WTC11 (cell line): ENCODE results near the gene PGPEP1. TPM values are rescaled to one million over a fixed set of nuclear protein-coding genes. Genes with fewer than 3 reads are reported as not detected.

Source experiments
- ATAC-seq: fragments of 200-7000 bp; cut with Tn5 transposase; 2 replicates; pipeline ENCODE4 v1.10.0; 2021; ENCODE audit warnings: mild to moderate bottlenecking, moderate library complexity
- CTCF ChIA-PET: fragments of 300-600 bp; sonication (Branson Sonifier 250); formaldehyde crosslinking; loops from one replicate; lab custom pipeline; 2021; ENCODE audit warnings: antibody characterized with exemption; lab: Charles Lee
- POLR2A ChIA-PET: fragments of 350-600 bp; sonication (Branson Sonifier 250); formaldehyde crosslinking; loops from one replicate; lab custom pipeline; 2021; ENCODE audit warnings: antibody characterized with exemption; lab: Charles Lee
- DNase-seq: peaks from one replicate; pipeline ENCODE4 v3.0.0; 2021; ENCODE audit warnings: low spot score
- H3K27ac Mint-ChIP-seq: 2 replicates; pipeline ENCODE4 v1.8.0; 2021; ENCODE audit warnings: mixed read lengths
- H3K27me3 Mint-ChIP-seq: 2 replicates; pipeline ENCODE4 v1.8.0; 2021; ENCODE audit warnings: low read depth, mild to moderate bottlenecking, moderate library complexity, mixed read lengths
- H3K36me3 Mint-ChIP-seq: 2 replicates; pipeline ENCODE4 v1.8.0; 2021; ENCODE audit warnings: mixed read lengths
- H3K4me1 Mint-ChIP-seq: 2 replicates; pipeline ENCODE4 v1.8.0; 2022; ENCODE audit warnings: mixed read lengths
- H3K4me3 Mint-ChIP-seq: 2 replicates; pipeline ENCODE4 v1.8.0; 2021; ENCODE audit warnings: mild to moderate bottlenecking, moderate library complexity, mixed read lengths
- H3K9me3 Mint-ChIP-seq: 2 replicates; pipeline ENCODE4 v1.8.0; 2021; ENCODE audit warnings: mixed read lengths
- CREM ChIP-seq: sonication (generic); formaldehyde crosslinking; IDR thresholded peaks from 2 replicates; pipeline ENCODE4 v1.8.1; 2022; ENCODE audit warnings: mild to moderate bottlenecking, missing genetic modification reagents, moderate library complexity
- EMX1 ChIP-seq: fragments of 250-450 bp; sonication (Bioruptor Pico); IDR thresholded peaks from 2 replicates; pipeline ENCODE4 v1.8.0; 2021; ENCODE audit warnings: mild to moderate bottlenecking
- FOXK1 ChIP-seq: sonication (generic); formaldehyde crosslinking; IDR thresholded peaks from 2 replicates; pipeline ENCODE4 v1.8.0; 2022; ENCODE audit warnings: mild to moderate bottlenecking, moderate library complexity, missing genetic modification reagents
- GTF2I ChIP-seq: fragments of 250-450 bp; sonication (Bioruptor Pico); conservative IDR thresholded peaks from 2 replicates; pipeline ENCODE4 v1.4.0; 2021; ENCODE audit warnings: mild to moderate bottlenecking
- NR2C2 ChIP-seq: sonication (generic); formaldehyde crosslinking; IDR thresholded peaks from 2 replicates; pipeline ENCODE4 v1.8.0; 2022; ENCODE audit warnings: mild to moderate bottlenecking, missing genetic modification reagents
- PRRX2 ChIP-seq: fragments of 250-450 bp; sonication (Bioruptor Pico); IDR thresholded peaks from 2 replicates; pipeline ENCODE4 v1.8.0; 2021; ENCODE audit warnings: mild to moderate bottlenecking
- TEAD1 ChIP-seq: sonication (generic); formaldehyde crosslinking; IDR thresholded peaks from 2 replicates; pipeline ENCODE4 v1.8.0; 2022; ENCODE audit warnings: mild to moderate bottlenecking, missing genetic modification reagents
- TP53 ChIP-seq: sonication (generic); formaldehyde crosslinking; IDR thresholded peaks from 2 replicates; pipeline ENCODE4 v1.8.1; 2023; ENCODE audit warnings: mild to moderate bottlenecking, missing genetic modification reagents
- USF1 ChIP-seq: sonication (generic); formaldehyde crosslinking; IDR thresholded peaks from 2 replicates; pipeline ENCODE4 v1.8.0; 2022; ENCODE audit warnings: mild to moderate bottlenecking, missing genetic modification reagents
- USF2 ChIP-seq: sonication (generic); formaldehyde crosslinking; IDR thresholded peaks from 2 replicates; pipeline ENCODE4 v1.8.1; 2023; ENCODE audit warnings: mild to moderate bottlenecking, missing genetic modification reagents, moderate library complexity
- ZNF423 ChIP-seq: fragments of 250-450 bp; sonication (Bioruptor Pico); IDR thresholded peaks from 2 replicates; pipeline ENCODE4 v2.1.2; 2022; ENCODE audit warnings: mild to moderate bottlenecking, moderate library complexity
- ZNF425 ChIP-seq: fragments of 250-450 bp; sonication (Bioruptor Pico); conservative IDR thresholded peaks from 2 replicates; pipeline ENCODE4 v1.9.0; 2021; ENCODE audit warnings: mild to moderate bottlenecking
- total RNA-seq: library from RNA; stranded (reverse); gene quantifications from 3 replicates; pipeline ENCODE4 v1.2.3, GENCODE V29; 2021
- TF ChIP-seq, protein P1 (sequence below): sonication (generic); formaldehyde crosslinking; IDR thresholded peaks from 2 replicates; pipeline ENCODE4 v1.8.1; 2022; ENCODE audit warnings: low read depth, missing genetic modification reagents, borderline replicate concordance
- TF ChIP-seq, protein P2 (sequence below): sonication (generic); formaldehyde crosslinking; IDR thresholded peaks from 2 replicates; pipeline ENCODE4 v1.8.0; 2022; ENCODE audit warnings: missing genetic modification reagents
- TF ChIP-seq, protein P3 (sequence below): fragments of 250-450 bp; sonication (Bioruptor Pico); IDR thresholded peaks from 2 replicates; pipeline ENCODE4 v1.9.0; 2021; ENCODE audit warnings: moderate library complexity, mild to moderate bottlenecking, inconsistent platforms, borderline replicate concordance
- TF ChIP-seq, protein P4 (sequence below): sonication (generic); formaldehyde crosslinking; IDR thresholded peaks from 2 replicates; pipeline ENCODE4 v1.8.0; 2022; ENCODE audit warnings: mild to moderate bottlenecking, missing genetic modification reagents
- TF ChIP-seq, protein P5 (sequence below): fragments of 250-450 bp; sonication (Bioruptor Pico); IDR thresholded peaks from 2 replicates; pipeline ENCODE4 v1.8.0; 2021; ENCODE audit warnings: mild to moderate bottlenecking

The PGPEP1 gene
- total RNA-seq, 1 experiment from 2014 or later: 68.1 TPM

DNA sequence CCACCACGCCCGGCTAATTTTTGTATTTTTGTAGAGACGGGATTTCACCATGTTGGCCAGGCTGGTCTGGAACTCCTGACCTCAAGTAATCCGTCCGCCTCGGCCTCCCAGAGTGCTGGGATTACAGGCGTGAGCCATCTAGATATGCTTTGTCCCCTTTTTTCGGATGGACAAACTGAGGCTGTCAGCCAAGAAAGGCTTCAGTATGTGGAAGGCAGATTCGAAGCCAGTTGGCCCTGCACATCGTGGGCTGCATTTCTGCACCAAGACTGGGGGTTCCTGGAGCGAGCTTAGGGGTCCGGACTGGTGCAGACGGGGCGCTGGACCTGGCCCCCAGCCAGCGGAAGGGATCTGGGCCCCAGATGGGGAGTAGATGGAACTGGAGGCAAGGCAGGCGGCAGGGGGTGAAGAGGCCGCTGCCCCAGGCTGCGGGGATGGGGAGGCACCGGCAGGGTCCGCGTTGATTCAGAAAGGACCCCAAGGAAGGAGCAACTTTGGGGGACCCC, 49.3 kb upstream of the PGPEP1 start:
- Mint-ChIP-seq H3K27ac (peak overlapping the region; percentile 90), H3K4me1 (peaks cover 54% of the 10 kb centered on the region), H3K27me3 (peaks cover 6% of the 10 kb centered on the region), H3K36me3 (no peaks in the 10 kb centered on the region), H3K4me3 (peak overlapping the region; percentile 83), H3K9me3 (no peaks in the 10 kb centered on the region)
- TF ChIP-seq PRRX2: no peak
- no peak for TF ChIP-seq USF1 (CRISPR knock-in tag)
- TF ChIP-seq GTF2I (CRISPR knock-in tag): peak; percentile 61; the same call in 1 of the 2 replicates
- no peak for TF ChIP-seq ZNF425 (CRISPR knock-in tag)
- TF ChIP-seq NR2C2 (CRISPR knock-in tag): no peak
- no peak for TF ChIP-seq EMX1
- no peak for TF ChIP-seq USF2
- TF ChIP-seq, protein P1, sequence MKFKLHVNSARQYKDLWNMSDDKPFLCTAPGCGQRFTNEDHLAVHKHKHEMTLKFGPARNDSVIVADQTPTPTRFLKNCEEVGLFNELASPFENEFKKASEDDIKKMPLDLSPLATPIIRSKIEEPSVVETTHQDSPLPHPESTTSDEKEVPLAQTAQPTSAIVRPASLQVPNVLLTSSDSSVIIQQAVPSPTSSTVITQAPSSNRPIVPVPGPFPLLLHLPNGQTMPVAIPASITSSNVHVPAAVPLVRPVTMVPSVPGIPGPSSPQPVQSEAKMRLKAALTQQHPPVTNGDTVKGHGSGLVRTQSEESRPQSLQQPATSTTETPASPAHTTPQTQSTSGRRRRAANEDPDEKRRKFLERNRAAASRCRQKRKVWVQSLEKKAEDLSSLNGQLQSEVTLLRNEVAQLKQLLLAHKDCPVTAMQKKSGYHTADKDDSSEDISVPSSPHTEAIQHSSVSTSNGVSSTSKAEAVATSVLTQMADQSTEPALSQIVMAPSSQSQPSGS (CRISPR knock-in tag): no peak
- POLR2A ChIA-PET: interaction anchor here (2.9 to 3.1 kb wide), 2 partner anchors 11 to 31 kb away, joined by 17 to 200 read pairs; partner anchors contain the start of genes JUND and LSM4
- ATAC-seq (no peak), DNase-seq (no peak)
- CTCF ChIA-PET: interaction anchor here (2.7 to 3.5 kb wide), 2 partner anchors 13 to 38 kb away, joined by 35 to 102 read pairs; no protein-coding TSS in a partner anchor

DNA sequence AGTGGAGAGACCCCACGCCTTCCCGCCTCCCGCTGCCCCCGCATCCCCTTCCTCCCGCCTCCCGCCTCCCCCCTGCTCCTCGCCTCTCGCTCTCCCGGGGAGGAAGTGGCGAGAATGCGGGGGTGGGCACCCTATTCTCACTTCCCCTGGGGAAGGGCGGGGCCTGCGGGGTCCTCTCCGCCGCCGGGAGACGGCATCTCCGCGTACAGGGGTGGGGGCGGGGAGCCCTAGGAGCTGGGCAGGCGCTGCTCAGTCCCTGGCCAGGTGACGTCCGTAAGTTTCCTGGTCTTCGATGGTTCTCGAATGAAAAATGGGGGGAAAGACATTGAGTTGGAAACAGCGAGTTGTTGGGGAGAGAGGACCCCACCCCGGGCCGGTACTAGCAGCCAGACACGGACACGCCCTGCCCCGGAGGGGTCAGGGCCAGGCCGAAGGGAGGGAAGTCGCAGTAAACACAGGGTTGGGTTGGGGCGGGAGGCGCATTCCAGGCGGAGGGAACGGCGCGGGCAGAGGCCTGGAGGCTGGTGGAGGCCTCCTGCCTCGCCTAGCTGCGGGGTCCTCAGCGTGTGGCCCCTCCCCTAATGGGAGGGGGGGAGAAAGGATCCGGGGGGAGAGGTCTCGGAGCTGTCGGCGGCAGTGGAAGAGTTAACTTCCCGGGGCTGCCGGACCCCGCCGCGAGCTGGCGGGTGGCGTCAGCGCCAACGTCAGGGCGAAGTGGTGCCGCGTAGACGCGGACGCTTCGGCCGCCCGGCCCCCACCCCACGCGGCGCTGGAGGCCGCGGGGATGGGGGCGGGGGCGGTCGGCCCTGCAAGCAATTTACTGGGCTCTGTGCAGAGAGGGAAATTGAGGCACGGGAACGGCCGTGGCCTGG, 48.6 kb upstream of the PGPEP1 start:
- H3K27me3 Mint-ChIP-seq: peaks cover 3% of the 10 kb centered on the region; the same call in 1 of the 2 replicates
- no peaks in the 10 kb centered on the region for H3K36me3 Mint-ChIP-seq
- H3K27ac Mint-ChIP-seq: peak overlapping the region; percentile 99
- peak overlapping the region; percentile 83 for H3K4me3 Mint-ChIP-seq
- ATAC-seq (peak; percentile 14), DNase-seq (peak; percentile 73)
- H3K4me1 Mint-ChIP-seq: peaks cover 48% of the 10 kb centered on the region
- ChIA-PET POLR2A (interaction anchor here (1.0 to 3.1 kb wide), 8 partner anchors 12 to 94 kb away, joined by 3 to 200 read pairs (median 8); partner anchors contain the start of genes GDF15, JUND and LSM4), CTCF (interaction anchor here (0.7 to 3.5 kb wide), 16 partner anchors 10 to 354 kb away, joined by 3 to 102 read pairs (median 11); partner anchors contain the start of genes GDF15, JUND, LSM4 and SSBP4)
- no peaks in the 10 kb centered on the region for H3K9me3 Mint-ChIP-seq
- TF ChIP-seq TP53 (CRISPR knock-in tag) (no peak), CREM (CRISPR knock-in tag) (0 out of 2 replicates have a peak, but pooled peaks have one; percentile 71), FOXK1 (CRISPR knock-in tag) (peak; percentile 81), TEAD1 (CRISPR knock-in tag) (peak; percentile 25; the same call in 1 of the 2 replicates), EMX1 (no peak), ZNF423 (CRISPR knock-in tag) (peak; percentile 97)
- TF ChIP-seq, protein P2, sequence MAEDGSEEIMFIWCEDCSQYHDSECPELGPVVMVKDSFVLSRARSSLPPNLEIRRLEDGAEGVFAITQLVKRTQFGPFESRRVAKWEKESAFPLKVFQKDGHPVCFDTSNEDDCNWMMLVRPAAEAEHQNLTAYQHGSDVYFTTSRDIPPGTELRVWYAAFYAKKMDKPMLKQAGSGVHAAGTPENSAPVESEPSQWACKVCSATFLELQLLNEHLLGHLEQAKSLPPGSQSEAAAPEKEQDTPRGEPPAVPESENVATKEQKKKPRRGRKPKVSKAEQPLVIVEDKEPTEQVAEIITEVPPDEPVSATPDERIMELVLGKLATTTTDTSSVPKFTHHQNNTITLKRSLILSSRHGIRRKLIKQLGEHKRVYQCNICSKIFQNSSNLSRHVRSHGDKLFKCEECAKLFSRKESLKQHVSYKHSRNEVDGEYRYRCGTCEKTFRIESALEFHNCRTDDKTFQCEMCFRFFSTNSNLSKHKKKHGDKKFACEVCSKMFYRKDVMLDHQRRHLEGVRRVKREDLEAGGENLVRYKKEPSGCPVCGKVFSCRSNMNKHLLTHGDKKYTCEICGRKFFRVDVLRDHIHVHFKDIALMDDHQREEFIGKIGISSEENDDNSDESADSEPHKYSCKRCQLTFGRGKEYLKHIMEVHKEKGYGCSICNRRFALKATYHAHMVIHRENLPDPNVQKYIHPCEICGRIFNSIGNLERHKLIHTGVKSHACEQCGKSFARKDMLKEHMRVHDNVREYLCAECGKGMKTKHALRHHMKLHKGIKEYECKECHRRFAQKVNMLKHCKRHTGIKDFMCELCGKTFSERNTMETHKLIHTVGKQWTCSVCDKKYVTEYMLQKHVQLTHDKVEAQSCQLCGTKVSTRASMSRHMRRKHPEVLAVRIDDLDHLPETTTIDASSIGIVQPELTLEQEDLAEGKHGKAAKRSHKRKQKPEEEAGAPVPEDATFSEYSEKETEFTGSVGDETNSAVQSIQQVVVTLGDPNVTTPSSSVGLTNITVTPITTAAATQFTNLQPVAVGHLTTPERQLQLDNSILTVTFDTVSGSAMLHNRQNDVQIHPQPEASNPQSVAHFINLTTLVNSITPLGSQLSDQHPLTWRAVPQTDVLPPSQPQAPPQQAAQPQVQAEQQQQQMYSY (CRISPR knock-in tag): peak; percentile 3; the same call in 1 of the 2 replicates
- TF ChIP-seq, protein P3, sequence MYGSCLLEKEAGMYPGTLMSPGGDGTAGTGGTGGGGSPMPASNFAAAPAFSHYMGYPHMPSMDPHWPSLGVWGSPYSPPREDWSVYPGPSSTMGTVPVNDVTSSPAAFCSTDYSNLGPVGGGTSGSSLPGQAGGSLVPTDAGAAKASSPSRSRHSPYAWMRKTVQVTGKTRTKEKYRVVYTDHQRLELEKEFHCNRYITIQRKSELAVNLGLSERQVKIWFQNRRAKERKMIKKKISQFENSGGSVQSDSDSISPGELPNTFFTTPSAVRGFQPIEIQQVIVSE (CRISPR knock-in tag): no peak
- TF ChIP-seq, protein P4, sequence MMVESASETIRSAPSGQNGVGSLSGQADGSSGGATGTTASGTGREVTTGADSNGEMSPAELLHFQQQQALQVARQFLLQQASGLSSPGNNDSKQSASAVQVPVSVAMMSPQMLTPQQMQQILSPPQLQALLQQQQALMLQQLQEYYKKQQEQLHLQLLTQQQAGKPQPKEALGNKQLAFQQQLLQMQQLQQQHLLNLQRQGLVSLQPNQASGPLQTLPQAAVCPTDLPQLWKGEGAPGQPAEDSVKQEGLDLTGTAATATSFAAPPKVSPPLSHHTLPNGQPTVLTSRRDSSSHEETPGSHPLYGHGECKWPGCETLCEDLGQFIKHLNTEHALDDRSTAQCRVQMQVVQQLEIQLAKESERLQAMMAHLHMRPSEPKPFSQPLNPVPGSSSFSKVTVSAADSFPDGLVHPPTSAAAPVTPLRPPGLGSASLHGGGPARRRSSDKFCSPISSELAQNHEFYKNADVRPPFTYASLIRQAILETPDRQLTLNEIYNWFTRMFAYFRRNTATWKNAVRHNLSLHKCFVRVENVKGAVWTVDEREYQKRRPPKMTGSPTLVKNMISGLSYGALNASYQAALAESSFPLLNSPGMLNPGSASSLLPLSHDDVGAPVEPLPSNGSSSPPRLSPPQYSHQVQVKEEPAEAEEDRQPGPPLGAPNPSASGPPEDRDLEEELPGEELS (CRISPR knock-in tag): peak; percentile 18; the same call in 1 of the 2 replicates
- TF ChIP-seq, protein P5, sequence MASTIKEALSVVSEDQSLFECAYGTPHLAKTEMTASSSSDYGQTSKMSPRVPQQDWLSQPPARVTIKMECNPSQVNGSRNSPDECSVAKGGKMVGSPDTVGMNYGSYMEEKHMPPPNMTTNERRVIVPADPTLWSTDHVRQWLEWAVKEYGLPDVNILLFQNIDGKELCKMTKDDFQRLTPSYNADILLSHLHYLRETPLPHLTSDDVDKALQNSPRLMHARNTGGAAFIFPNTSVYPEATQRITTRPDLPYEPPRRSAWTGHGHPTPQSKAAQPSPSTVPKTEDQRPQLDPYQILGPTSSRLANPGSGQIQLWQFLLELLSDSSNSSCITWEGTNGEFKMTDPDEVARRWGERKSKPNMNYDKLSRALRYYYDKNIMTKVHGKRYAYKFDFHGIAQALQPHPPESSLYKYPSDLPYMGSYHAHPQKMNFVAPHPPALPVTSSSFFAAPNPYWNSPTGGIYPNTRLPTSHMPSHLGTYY (CRISPR knock-in tag): no peak
